HepG2 (cell line): ENCODE data around the gene COMMD4. TPM values are rescaled to one million over a fixed set of nuclear protein-coding genes. Genes with fewer than 3 reads are reported as not detected.
A peak's percentile ranks its signal among the peaks of the same experiment; 100 is the strongest.

Source experiments
- AGO1 ChIP-seq: fragments of 200-400 bp; formaldehyde crosslinking; IDR thresholded peaks from 2 replicates; pipeline ENCODE4 v1.6.1; 2017; ENCODE audit warnings: mild to moderate bottlenecking, low read depth, low read length, moderate library complexity; ENCODE audit not compliant: poor library complexity, severe bottlenecking
- BATF2 ChIP-seq: sonication (generic); formaldehyde crosslinking; IDR thresholded peaks from 2 replicates; pipeline ENCODE4 v1.8.0; 2022; ENCODE audit warnings: mild to moderate bottlenecking, missing genetic modification reagents, moderate library complexity
- FOXJ3 ChIP-seq: sonication (generic); formaldehyde crosslinking; IDR thresholded peaks from 2 replicates; pipeline ENCODE4 v1.4.0; 2020; ENCODE audit warnings: missing genetic modification reagents, mild to moderate bottlenecking, borderline replicate concordance
- PLSCR1 ChIP-seq: sonication (generic); formaldehyde crosslinking; IDR thresholded peaks from 2 replicates; pipeline ENCODE4 v1.5.0; 2020; ENCODE audit warnings: missing genetic modification reagents, mild to moderate bottlenecking, borderline replicate concordance
- ZMAT5 ChIP-seq: sonication (generic); formaldehyde crosslinking; IDR thresholded peaks from 2 replicates; pipeline ENCODE4 v1.5.0; 2020; ENCODE audit warnings: mild to moderate bottlenecking, low read depth, missing genetic modification reagents, borderline replicate concordance
- ZMYM4 ChIP-seq: sonication (generic); formaldehyde crosslinking; IDR thresholded peaks from 2 replicates; pipeline ENCODE4 v1.8.1; 2023; ENCODE audit warnings: mild to moderate bottlenecking, missing genetic modification reagents
- ZNF549 ChIP-seq: sonication (generic); formaldehyde crosslinking; IDR thresholded peaks from 2 replicates; pipeline ENCODE4 v1.5.0; 2020; ENCODE audit warnings: missing genetic modification reagents
- ZNF615 ChIP-seq: sonication (generic); formaldehyde crosslinking; IDR thresholded peaks from 2 replicates; pipeline ENCODE4 v1.5.0; 2020; ENCODE audit warnings: mild to moderate bottlenecking, missing genetic modification reagents, borderline replicate concordance
- polyA plus RNA-seq, 8 experiments: library from polyadenylated mRNA; depleted of rRNA in 3 of 8; stranded (reverse) in 7 of 8; unstranded in 1 of 8; fragments of >200 nt; fragmentation: Illumina TruSeq in 4 of 8; extraction: Trizol in 4 of 8; gene quantifications; 2 replicates each; pipeline versions ENCODE4 v1.2.1 to v1.2.3, GENCODE V29; 2011 to 2016; ENCODE audit warnings: low read depth in 4 of 8, missing spikeins in 1 of 8, mixed read lengths in 1 of 8; ENCODE audit not compliant: insufficient read depth in 1 of 8
- total RNA-seq, 5 experiments: library from RNA; depleted of rRNA; stranded (reverse); fragments of >200 nt; fragmentation: Illumina TruSeq; extraction: Trizol; gene quantifications; 2 replicates each; pipeline ENCODE4 v1.2.3, GENCODE V29; 2016; ENCODE audit warnings: low read depth in 1 of 5
- TF ChIP-seq, protein P1 (sequence below), 2 experiments: sonication (generic) in 1 of 2; formaldehyde crosslinking in 1 of 2; IDR thresholded peaks; 2 replicates each; pipeline versions ENCODE4 v1.4.0 to v1.6.1; 2018 to 2020; ENCODE audit warnings: missing genetic modification reagents in 2 of 2, borderline replicate concordance in 1 of 2, low read depth in 1 of 2, mild to moderate bottlenecking in 1 of 2, missing biosample characterization in 1 of 2
- TF ChIP-seq, protein P2 (sequence below): sonication (generic); formaldehyde crosslinking; IDR thresholded peaks from 2 replicates; pipeline ENCODE4 v1.8.0; 2022; ENCODE audit warnings: mild to moderate bottlenecking, missing genetic modification reagents, borderline replicate concordance
- TF ChIP-seq, protein P3 (sequence below): fragments of 450-650 bp; IDR thresholded peaks from 2 replicates; pipeline ENCODE4 v1.6.1; 2017; ENCODE audit warnings: mild to moderate bottlenecking
- TF ChIP-seq, protein P4 (sequence below): sonication (generic); formaldehyde crosslinking; IDR thresholded peaks from 2 replicates; pipeline ENCODE4 v1.8.1; 2023; ENCODE audit warnings: mild to moderate bottlenecking, missing genetic modification reagents

COMMD4 gene
- total and polyA plus RNA-seq, 2 of the 13 experiments (the other 11 are each of a cell fraction or from before 2014, with no cell fraction given): 45.8 to 89.9 TPM

- TF ChIP-seq, protein P1, sequence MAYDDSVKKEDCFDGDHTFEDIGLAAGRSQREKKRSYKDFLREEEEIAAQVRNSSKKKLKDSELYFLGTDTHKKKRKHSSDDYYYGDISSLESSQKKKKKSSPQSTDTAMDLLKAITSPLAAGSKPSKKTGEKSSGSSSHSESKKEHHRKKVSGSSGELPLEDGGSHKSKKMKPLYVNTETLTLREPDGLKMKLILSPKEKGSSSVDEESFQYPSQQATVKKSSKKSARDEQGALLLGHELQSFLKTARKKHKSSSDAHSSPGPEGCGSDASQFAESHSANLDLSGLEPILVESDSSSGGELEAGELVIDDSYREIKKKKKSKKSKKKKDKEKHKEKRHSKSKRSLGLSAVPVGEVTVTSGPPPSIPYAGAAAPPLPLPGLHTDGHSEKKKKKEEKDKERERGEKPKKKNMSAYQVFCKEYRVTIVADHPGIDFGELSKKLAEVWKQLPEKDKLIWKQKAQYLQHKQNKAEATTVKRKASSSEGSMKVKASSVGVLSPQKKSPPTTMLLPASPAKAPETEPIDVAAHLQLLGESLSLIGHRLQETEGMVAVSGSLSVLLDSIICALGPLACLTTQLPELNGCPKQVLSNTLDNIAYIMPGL (CRISPR knock-in tag; IDR thresholded peaks at IDR 0.05; ENCODE audit: borderline replicate concordance in 1 of 2, low read depth in 1 of 2): peak in 1 of 2 experiments; percentile 13; a peak in 1 of 4 replicates
- TF ChIP-seq AGO1 (peak; percentile 45), ZNF549 (no peak), ZMYM4 (CRISPR knock-in tag) (no peak), FOXJ3 (CRISPR knock-in tag) (no peak), BATF2 (CRISPR knock-in tag) (no peak), ZMAT5 (CRISPR knock-in tag) (no peak), PLSCR1 (CRISPR knock-in tag) (no peak), ZNF615 (CRISPR knock-in tag) (no peak)
- TF ChIP-seq, protein P2, sequence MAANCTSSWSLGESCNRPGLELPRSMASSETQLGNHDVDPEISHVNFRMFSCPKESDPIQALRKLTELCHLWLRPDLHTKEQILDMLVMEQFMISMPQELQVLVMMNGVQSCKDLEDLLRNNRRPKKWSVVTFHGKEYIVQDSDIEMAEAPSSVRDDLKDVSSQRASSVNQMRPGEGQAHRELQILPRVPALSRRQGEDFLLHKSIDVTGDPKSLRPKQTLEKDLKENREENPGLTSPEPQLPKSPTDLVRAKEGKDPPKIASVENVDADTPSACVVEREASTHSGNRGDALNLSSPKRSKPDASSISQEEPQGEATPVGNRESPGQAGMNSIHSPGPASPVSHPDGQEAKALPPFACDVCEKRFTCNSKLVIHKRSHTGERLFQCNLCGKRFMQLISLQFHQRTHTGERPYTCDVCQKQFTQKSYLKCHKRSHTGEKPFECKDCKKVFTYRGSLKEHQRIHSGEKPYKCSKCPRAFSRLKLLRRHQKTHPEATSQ: no peak
- TF ChIP-seq, protein P3, sequence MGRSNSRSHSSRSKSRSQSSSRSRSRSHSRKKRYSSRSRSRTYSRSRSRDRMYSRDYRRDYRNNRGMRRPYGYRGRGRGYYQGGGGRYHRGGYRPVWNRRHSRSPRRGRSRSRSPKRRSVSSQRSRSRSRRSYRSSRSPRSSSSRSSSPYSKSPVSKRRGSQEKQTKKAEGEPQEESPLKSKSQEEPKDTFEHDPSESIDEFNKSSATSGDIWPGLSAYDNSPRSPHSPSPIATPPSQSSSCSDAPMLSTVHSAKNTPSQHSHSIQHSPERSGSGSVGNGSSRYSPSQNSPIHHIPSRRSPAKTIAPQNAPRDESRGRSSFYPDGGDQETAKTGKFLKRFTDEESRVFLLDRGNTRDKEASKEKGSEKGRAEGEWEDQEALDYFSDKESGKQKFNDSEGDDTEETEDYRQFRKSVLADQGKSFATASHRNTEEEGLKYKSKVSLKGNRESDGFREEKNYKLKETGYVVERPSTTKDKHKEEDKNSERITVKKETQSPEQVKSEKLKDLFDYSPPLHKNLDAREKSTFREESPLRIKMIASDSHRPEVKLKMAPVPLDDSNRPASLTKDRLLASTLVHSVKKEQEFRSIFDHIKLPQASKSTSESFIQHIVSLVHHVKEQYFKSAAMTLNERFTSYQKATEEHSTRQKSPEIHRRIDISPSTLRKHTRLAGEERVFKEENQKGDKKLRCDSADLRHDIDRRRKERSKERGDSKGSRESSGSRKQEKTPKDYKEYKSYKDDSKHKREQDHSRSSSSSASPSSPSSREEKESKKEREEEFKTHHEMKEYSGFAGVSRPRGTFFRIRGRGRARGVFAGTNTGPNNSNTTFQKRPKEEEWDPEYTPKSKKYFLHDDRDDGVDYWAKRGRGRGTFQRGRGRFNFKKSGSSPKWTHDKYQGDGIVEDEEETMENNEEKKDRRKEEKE: no peak
- TF ChIP-seq, protein P4, sequence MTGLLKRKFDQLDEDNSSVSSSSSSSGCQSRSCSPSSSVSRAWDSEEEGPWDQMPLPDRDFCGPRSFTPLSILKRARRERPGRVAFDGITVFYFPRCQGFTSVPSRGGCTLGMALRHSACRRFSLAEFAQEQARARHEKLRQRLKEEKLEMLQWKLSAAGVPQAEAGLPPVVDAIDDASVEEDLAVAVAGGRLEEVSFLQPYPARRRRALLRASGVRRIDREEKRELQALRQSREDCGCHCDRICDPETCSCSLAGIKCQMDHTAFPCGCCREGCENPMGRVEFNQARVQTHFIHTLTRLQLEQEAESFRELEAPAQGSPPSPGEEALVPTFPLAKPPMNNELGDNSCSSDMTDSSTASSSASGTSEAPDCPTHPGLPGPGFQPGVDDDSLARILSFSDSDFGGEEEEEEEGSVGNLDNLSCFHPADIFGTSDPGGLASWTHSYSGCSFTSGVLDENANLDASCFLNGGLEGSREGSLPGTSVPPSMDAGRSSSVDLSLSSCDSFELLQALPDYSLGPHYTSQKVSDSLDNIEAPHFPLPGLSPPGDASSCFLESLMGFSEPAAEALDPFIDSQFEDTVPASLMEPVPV (CRISPR knock-in tag): peak; percentile 58; the same call in 1 of the 2 replicates
Measured at GRCh38 chr15:75348034-75348561, 12.2 kb downstream of the COMMD4 start (continued).
